Tibial nerve (tissue), 4 donors: Measurements from ENCODE around the gene GASK1A. TPM values are rescaled to one million over a fixed set of nuclear protein-coding genes. Genes with fewer than 3 reads are reported as not detected.

Source experiments
- DNase-seq, 2 donors: peaks; one replicate each; pipeline ENCODE4 v3.0.0-alpha.2; 2019; ENCODE audit warnings: low spot score in 2 of 2
- H3K27ac ChIP-seq, 4 donors: fragments of 200-600 bp; sonication (generic) in 3 of 4; one replicate each; pipeline ENCODE4 v1.5.1; 2017 to 2019; ENCODE audit warnings: mild to moderate bottlenecking in 1 of 4
- H3K27me3 ChIP-seq, 2 donors: fragments of 200-600 bp; sonication (generic) in 1 of 2; one replicate each; pipeline versions ENCODE4 v1.5.1 to v1.6.0; 2017 to 2019
- H3K36me3 ChIP-seq, 3 donors: fragments of 200-600 bp; sonication (generic); one replicate each; pipeline ENCODE4 v1.5.1; 2018 to 2019
- H3K4me1 ChIP-seq, 4 donors: fragments of 200-600 bp; sonication (generic) in 3 of 4; one replicate each; pipeline ENCODE4 v1.5.1; 2017 to 2019
- H3K4me3 ChIP-seq, 4 donors: fragments of 200-600 bp; sonication (generic) in 3 of 4; one replicate each; pipeline ENCODE4 v1.5.1; 2017 to 2019; ENCODE audit warnings: mild to moderate bottlenecking in 1 of 4, moderate library complexity in 1 of 4
- H3K9me3 ChIP-seq, 4 donors: fragments of 200-600 bp; sonication (generic) in 3 of 4; one replicate each; pipeline ENCODE4 v1.5.1; 2017 to 2019
- EP300 ChIP-seq, 2 donors: sonication (generic); formaldehyde crosslinking; IDR thresholded peaks; one replicate each; pipeline ENCODE4 v1.6.1; 2017; ENCODE audit warnings: antibody characterized with exemption in 2 of 2, mild to moderate bottlenecking in 1 of 2
- POLR2A ChIP-seq, 2 donors: fragments of 450-650 bp; IDR thresholded peaks; one replicate each; pipeline ENCODE4 v1.6.1; 2017; ENCODE audit warnings: antibody characterized with exemption in 2 of 2, mild to moderate bottlenecking in 2 of 2, moderate library complexity in 2 of 2
- WGBS, 2 donors: methylation state at CpG; one replicate each; pipeline ENCODE4 v1.1.5; 2018; 5-methylcytosine and 5-hydroxymethylcytosine counted together
- total RNA-seq, 4 donors: library from RNA; depleted of rRNA; stranded (reverse); fragments of >200 nt; gene quantifications; one replicate each; pipeline ENCODE4 v1.1.0, GENCODE V29; 2016
- TF ChIP-seq, protein P1 (sequence below), 5 experiments: fragments of 200-600 bp in 3 of 5; fragments of 450-650 bp in 2 of 5; sonication (generic) in 3 of 5; IDR thresholded peaks; one replicate each; pipeline ENCODE4 v1.5.1; 2016 to 2019; ENCODE audit warnings: antibody characterized with exemption in 5 of 5, mild to moderate bottlenecking in 3 of 5, moderate library complexity in 2 of 5

The GASK1A gene
- total RNA-seq, 4 donors from 2014 or later: 43.0 to 70.6 (median 49.5) TPM

DNA sequence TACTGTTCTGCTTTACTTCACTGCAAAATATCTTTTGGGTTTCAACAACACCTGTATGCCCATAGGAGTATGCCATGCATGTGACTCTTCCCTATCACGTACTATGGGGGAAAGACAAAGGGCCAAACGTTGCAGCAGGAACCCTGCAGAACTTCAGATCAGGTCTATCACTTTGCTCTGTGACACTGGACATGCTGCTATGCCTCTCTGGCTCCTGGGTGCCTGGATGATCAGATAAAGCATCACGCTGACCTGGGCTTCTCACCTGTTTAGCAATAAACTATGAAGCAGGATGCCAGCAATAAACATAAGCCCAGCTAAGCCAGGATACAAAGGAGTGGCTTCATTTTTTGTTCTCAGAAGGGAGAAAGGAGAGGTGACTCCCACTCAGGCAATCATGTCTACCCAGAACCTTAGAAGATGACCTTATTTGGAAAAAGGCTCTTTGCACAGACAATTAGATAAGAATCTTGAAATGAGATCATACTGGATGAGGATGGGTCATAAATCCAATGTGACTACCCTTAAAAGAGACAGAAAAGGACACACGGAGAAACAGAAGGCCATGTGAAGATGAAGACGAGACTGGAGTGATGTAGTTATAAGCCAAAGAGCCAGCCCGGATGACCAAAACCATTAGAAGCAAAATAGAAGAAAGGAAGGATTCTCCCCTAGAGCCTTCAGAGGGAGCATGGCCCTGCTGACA, 107.5 kb downstream of the GASK1A start:
- TF ChIP-seq, protein P1, sequence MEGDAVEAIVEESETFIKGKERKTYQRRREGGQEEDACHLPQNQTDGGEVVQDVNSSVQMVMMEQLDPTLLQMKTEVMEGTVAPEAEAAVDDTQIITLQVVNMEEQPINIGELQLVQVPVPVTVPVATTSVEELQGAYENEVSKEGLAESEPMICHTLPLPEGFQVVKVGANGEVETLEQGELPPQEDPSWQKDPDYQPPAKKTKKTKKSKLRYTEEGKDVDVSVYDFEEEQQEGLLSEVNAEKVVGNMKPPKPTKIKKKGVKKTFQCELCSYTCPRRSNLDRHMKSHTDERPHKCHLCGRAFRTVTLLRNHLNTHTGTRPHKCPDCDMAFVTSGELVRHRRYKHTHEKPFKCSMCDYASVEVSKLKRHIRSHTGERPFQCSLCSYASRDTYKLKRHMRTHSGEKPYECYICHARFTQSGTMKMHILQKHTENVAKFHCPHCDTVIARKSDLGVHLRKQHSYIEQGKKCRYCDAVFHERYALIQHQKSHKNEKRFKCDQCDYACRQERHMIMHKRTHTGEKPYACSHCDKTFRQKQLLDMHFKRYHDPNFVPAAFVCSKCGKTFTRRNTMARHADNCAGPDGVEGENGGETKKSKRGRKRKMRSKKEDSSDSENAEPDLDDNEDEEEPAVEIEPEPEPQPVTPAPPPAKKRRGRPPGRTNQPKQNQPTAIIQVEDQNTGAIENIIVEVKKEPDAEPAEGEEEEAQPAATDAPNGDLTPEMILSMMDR (IDR thresholded peaks at IDR 0.05): no peak
- TF ChIP-seq EP300 (IDR thresholded peaks at IDR 0.05): no peak
- no peak for TF ChIP-seq POLR2A (IDR thresholded peaks at IDR 0.05)
- H3K27ac ChIP-seq: no peak overlapping the region
- peaks cover 0 to 61% (median 0%) of the 10 kb centered on the region in 3 donors for H3K36me3 ChIP-seq
- peaks cover 0 to 9% (median 0%) of the 10 kb centered on the region in 4 donors for H3K9me3 ChIP-seq
- no peak overlapping the region for H3K4me3 ChIP-seq
- 82 to 85% methylated on average over 6 of the region's 6 CpGs for WGBS, 2 donors
- DNase-seq: no peak
- no peaks in the 10 kb centered on the region for H3K27me3 ChIP-seq
- peaks cover 0 to 14% (median 0%) of the 10 kb centered on the region in 4 donors for H3K4me1 ChIP-seq

DNA sequence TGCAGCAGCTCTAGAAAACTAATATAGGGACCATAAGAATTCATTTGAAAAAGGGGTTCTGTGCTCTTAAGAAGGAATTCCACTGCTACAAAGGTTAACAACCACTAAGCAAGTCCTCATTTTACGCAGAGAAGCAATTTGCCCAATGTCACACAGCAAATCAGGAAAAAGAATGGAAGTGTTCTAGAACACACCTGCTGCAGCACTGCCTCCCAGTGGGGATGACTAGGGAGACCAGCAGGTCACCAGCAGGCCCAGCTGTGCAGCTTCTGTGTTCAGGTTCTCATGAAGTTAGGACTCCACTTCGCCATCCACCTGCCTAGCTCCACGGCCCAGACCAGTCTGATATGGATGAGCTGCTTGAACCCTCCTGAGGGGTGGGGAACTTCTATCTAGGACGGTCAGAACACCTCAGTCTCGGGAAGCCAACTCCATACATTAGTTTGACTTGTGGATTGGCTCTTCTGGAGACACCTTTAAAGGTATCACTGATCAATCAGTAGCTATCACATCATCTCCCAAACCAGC, 108.2 kb downstream of the GASK1A start:
- Histone ChIP-seq H3K27me3 (no peaks in the 10 kb centered on the region), H3K4me1 (peaks cover 0 to 17% (median 0%) of the 10 kb centered on the region in 4 donors), H3K9me3 (peaks cover 0 to 2% (median 0%) of the 10 kb centered on the region in 4 donors), H3K27ac (no peak overlapping the region), H3K36me3 (peaks cover 0 to 54% (median 0%) of the 10 kb centered on the region in 3 donors), H3K4me3 (no peak overlapping the region)
- no peak for DNase-seq
- TF ChIP-seq POLR2A (IDR thresholded peaks at IDR 0.05) (no peak), EP300 (IDR thresholded peaks at IDR 0.05) (no peak)
- TF ChIP-seq, protein P1 (IDR thresholded peaks at IDR 0.05): peak in 2 of 5 experiments; percentile 4 to 9
- WGBS, 2 donors: 90 to 95% methylated on average over 5 of the region's 5 CpGs

DNA sequence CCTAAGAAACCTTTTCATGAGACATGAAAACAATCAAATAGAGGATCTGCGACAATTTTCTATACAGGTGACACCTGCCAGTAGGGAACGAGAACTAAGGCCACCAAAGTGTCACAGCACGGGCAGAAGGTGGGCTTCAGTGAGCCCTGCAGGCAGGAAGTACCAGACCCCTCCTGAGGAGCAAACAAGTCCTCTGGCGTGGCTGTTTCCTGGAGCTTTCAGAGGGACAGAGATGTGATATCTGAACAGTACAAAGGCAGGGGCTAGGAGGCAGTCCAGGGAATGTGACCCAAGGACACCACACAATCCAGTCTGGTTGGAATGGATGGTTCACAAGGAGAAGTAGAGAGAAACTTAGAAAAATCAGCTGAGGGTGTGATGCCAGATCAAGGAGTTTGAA, 110.0 kb downstream of the GASK1A start:
- 87 to 91% methylated on average over 4 of the region's 4 CpGs for WGBS, 2 donors
- Histone ChIP-seq H3K36me3 (peaks cover 0 to 41% (median 0%) of the 10 kb centered on the region in 3 donors), H3K27ac (no peak overlapping the region), H3K27me3 (no peaks in the 10 kb centered on the region), H3K9me3 (no peaks in the 10 kb centered on the region), H3K4me3 (no peak overlapping the region), H3K4me1 (peaks cover 0 to 30% (median 0%) of the 10 kb centered on the region in 4 donors)
- TF ChIP-seq EP300 (IDR thresholded peaks at IDR 0.05) (no peak), POLR2A (IDR thresholded peaks at IDR 0.05) (no peak)
- TF ChIP-seq, protein P1 (IDR thresholded peaks at IDR 0.05): no peak
- no peak for DNase-seq

DNA sequence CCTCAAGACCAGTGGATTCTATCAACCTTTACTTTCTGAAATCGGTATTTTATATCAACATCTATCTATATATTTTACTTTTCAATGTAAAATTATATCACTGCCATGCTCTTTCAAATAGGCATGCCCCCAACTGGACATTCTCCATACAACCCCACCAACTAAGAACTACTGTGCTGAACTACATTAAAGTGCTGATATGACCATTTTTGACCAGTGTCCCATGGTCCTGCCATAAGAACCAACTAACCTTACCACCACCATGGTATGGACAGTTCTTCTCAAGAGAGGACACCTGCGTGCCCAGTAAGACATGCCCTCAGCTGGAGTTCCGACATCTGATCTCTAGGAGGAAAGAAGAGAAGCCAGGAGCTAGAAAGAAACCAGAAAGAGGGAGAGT, 111.1 kb downstream of the GASK1A start:
- Histone ChIP-seq H3K4me3 (no peak overlapping the region), H3K27me3 (no peaks in the 10 kb centered on the region), H3K36me3 (peaks cover 0 to 35% (median 0%) of the 10 kb centered on the region in 3 donors), H3K4me1 (peaks cover 0 to 37% (median 0%) of the 10 kb centered on the region in 4 donors), H3K27ac (peak overlapping the region in 1 of 4 donors; percentile 45), H3K9me3 (no peaks in the 10 kb centered on the region)
- TF ChIP-seq POLR2A (IDR thresholded peaks at IDR 0.05) (no peak), EP300 (IDR thresholded peaks at IDR 0.05) (no peak)
- TF ChIP-seq, protein P1 (IDR thresholded peaks at IDR 0.05): no peak
- 98 to 99% methylated on average over 3 of the region's 3 CpGs for WGBS, 2 donors
- no peak for DNase-seq

DNA sequence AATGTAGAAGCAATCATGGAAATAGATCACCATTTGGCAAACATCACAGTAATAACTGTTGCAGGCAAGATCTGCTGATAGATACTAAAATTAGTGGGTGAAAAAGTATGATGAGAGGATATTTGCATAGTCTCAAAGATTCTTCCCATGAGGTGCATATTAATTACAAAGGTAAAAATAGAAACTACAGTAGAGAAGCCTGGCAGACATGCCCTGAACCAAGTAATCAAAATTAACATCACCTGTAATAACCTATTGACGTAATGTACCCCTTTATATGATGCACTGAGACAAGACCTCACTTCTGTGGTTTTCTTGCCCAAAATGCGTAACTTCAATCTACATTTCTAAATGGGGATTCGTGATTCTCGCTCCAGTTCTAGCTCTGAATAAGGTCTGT, 112.4 kb downstream of the GASK1A start:
- H3K36me3 ChIP-seq: peaks cover 0 to 22% (median 0%) of the 10 kb centered on the region in 3 donors
- TF ChIP-seq POLR2A (IDR thresholded peaks at IDR 0.05): no peak
- TF ChIP-seq, protein P1 (IDR thresholded peaks at IDR 0.05): no peak
- TF ChIP-seq EP300 (IDR thresholded peaks at IDR 0.05): no peak
- H3K9me3 ChIP-seq: no peaks in the 10 kb centered on the region
- H3K4me1 ChIP-seq: peaks cover 0 to 38% (median 0%) of the 10 kb centered on the region in 4 donors
- DNase-seq: no peak
- no peaks in the 10 kb centered on the region for H3K27me3 ChIP-seq
- H3K4me3 ChIP-seq: no peak overlapping the region
- no peak overlapping the region for H3K27ac ChIP-seq
- WGBS, 2 donors: 95 to 96% methylated on average over 4 of the region's 4 CpGs
